ENCODE results near the gene SLC45A1.

DNA sequence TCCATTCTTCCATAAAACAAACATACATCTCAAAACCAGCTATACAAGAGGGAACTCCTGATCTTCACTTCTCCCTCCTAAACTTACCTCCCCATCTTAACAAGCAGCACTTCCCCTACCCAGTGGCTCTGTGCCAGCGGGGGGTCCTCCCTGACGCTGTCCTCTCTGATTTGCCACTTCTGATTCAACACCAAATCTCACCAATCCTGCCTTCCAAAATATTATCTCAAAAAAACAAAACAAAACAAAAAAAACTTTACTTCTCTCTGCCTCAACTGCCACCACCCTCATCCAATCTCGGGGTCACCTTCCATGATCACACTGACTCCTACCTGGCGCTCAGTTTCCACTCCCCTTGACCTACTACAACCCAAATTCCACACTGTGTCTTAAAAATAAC is 72.8 kb downstream of the SLC45A1 start:
- TF ChIP-seq, protein P1, sequence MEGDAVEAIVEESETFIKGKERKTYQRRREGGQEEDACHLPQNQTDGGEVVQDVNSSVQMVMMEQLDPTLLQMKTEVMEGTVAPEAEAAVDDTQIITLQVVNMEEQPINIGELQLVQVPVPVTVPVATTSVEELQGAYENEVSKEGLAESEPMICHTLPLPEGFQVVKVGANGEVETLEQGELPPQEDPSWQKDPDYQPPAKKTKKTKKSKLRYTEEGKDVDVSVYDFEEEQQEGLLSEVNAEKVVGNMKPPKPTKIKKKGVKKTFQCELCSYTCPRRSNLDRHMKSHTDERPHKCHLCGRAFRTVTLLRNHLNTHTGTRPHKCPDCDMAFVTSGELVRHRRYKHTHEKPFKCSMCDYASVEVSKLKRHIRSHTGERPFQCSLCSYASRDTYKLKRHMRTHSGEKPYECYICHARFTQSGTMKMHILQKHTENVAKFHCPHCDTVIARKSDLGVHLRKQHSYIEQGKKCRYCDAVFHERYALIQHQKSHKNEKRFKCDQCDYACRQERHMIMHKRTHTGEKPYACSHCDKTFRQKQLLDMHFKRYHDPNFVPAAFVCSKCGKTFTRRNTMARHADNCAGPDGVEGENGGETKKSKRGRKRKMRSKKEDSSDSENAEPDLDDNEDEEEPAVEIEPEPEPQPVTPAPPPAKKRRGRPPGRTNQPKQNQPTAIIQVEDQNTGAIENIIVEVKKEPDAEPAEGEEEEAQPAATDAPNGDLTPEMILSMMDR (IDR thresholded peaks at IDR 0.05) = no peak
- no peak for TF ChIP-seq POLR2A (IDR thresholded peaks at IDR 0.05)

Data from uterus (tissue), 2 donors.